ENCODE measurements around the gene MRTFA. TPM values are rescaled to one million over a fixed set of nuclear protein-coding genes. Genes with fewer than 3 reads are reported as not detected.

MRTFA gene
- total RNA-seq, 2 experiments from 2014 or later = 72.5 to 76.3 TPM

DNA sequence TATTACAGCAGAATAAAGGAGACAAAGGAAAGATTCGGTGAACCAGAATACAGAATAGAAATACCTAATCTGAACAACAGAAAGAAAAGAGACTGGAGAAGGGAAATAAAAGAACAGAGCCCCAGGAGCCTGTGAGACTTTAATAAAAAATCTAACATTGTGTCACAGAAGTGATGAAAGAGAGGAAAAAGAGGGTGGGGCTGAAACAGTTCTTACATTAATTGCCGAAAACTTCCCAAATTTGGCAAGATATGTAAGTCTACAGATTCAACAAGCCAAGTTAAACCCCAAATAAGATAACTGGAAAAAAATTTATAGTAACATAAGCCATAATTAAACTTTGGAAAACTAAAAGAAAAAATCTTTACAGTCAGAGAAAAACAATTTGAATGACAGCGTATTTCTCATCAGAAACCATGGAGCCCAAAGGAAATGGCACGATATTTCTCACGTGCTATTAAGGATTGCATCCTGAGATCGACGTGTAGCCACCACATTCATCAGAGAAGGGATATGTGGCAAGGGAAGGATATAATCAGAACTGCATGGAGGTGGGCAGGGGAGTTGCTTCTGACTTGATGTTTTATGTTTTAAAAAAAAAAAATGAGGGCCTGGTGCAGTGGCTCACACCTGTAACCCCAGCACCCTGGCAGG is 192.2 kb downstream of the MRTFA start:
- peaks cover 43% of the 10 kb centered on the region for H3K36me3 Mint-ChIP-seq
- H3K4me1 Mint-ChIP-seq = peaks cover 28% of the 10 kb centered on the region
- H3K9me3 Mint-ChIP-seq = peaks cover 2% of the 10 kb centered on the region
- DNase-seq = no peak
- H3K27me3 Mint-ChIP-seq = no peaks in the 10 kb centered on the region
- H3K4me3 Mint-ChIP-seq = no peak overlapping the region
- no peak overlapping the region for H3K27ac Mint-ChIP-seq
- POLR2A ChIA-PET = interaction anchor here (0.6 kb wide), 1 partner anchor 346 kb away, joined by 8 read pairs; no protein-coding TSS in a partner anchor
- no peak for ATAC-seq (ENCODE audit: low read depth)

- POLR2A ChIA-PET = interaction anchor here (0.6 kb wide), 1 partner anchor 347 kb away, joined by 8 read pairs; no protein-coding TSS in a partner anchor
- Mint-ChIP-seq H3K9me3 (peaks cover 2% of the 10 kb centered on the region), H3K4me3 (no peak overlapping the region), H3K4me1 (peaks cover 30% of the 10 kb centered on the region), H3K36me3 (peaks cover 43% of the 10 kb centered on the region), H3K27ac (no peak overlapping the region), H3K27me3 (no peaks in the 10 kb centered on the region)
- ATAC-seq (ENCODE audit: low read depth) (no peak), DNase-seq (no peak)
Measured at GRCh38 chr22:40443732-40444131, 192.8 kb downstream of the MRTFA start.

- no peaks in the 10 kb centered on the region for H3K27me3 Mint-ChIP-seq
- no peak overlapping the region for H3K27ac Mint-ChIP-seq
- ATAC-seq (ENCODE audit: low read depth) = no peak
- H3K36me3 Mint-ChIP-seq = peaks cover 38% of the 10 kb centered on the region
- no peak for DNase-seq
- H3K4me3 Mint-ChIP-seq = no peak overlapping the region
- H3K9me3 Mint-ChIP-seq = peaks cover 2% of the 10 kb centered on the region
- POLR2A ChIA-PET = interaction anchor here (0.6 to 1.2 kb wide), 2 partner anchors 20 to 654 kb away, joined by 3 to 5 read pairs; no protein-coding TSS in a partner anchor
- peaks cover 38% of the 10 kb centered on the region for H3K4me1 Mint-ChIP-seq
Measured at GRCh38 chr22:40441761-40442390, 194.6 kb downstream of the MRTFA start.

DNA sequence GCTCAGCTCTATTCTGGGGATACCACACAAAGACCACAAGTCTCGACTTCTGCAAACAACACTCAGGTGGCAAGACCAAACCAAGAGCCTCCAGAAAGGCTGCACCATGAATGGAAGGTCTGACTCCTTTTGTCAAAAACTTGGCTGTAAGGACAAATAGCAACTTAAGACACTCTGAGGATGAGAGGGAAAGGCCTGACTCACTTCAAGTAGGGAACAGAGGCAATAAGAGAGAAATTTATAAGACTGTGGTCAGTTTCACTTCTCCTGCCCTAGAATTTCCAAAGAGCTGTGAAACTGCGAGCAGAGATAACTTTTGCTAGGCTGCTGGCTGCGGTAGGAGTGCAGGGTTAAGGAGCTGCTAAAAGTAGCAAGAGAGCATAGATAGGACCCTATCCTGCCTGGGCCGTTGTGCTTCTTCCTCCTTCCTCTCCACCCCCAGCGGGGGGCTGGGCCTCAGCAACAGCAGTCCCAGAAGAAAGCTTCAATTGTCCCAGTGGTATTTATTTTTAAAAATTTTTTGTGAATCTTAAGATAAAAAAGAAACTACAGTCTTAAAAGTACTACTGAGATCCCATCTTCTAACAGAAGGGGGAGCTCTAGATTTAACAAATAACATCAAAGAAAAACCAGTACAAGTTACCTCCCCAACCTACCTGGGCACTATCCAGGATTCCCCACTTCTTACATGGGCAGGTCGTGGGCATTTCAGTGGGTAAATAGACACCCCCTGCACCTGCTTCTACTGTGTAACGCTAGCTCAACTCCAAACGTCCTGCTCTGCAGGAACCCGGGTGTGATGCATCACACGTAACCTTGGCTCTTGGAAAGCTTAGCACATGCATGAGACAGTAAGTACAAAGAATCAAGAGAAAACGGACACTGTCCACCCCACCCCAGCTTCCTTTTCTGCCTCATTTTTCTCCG is 199.8 kb downstream of the MRTFA start:
- peaks cover 18% of the 10 kb centered on the region for H3K36me3 Mint-ChIP-seq
- ATAC-seq (ENCODE audit: low read depth) (peak; percentile 70), DNase-seq (peak; percentile 53)
- peaks cover 46% of the 10 kb centered on the region for H3K4me1 Mint-ChIP-seq
- H3K4me3 Mint-ChIP-seq = peak overlapping the region; percentile 65
- H3K27me3 Mint-ChIP-seq = no peaks in the 10 kb centered on the region
- H3K27ac Mint-ChIP-seq = peak overlapping the region; percentile 90
- POLR2A ChIA-PET = interaction anchor here (0.5 to 2.3 kb wide), 9 partner anchors 11 to 283 kb away, joined by 3 to 9 read pairs (median 5); partner anchors contain the start of gene MRTFA
- no peaks in the 10 kb centered on the region for H3K9me3 Mint-ChIP-seq

- DNase-seq = no peak
- Mint-ChIP-seq H3K36me3 (peaks cover 16% of the 10 kb centered on the region), H3K27me3 (no peaks in the 10 kb centered on the region), H3K9me3 (no peaks in the 10 kb centered on the region), H3K4me3 (no peak overlapping the region), H3K27ac (no peak overlapping the region), H3K4me1 (peaks cover 44% of the 10 kb centered on the region)
- ATAC-seq (ENCODE audit: low read depth) = no peak
- POLR2A ChIA-PET = interaction anchor here (2.3 kb wide), 1 partner anchor 212 kb away, joined by 9 read pairs; no protein-coding TSS in a partner anchor
Measured at GRCh38 chr22:40434745-40435144, 201.8 kb downstream of the MRTFA start.

DNA sequence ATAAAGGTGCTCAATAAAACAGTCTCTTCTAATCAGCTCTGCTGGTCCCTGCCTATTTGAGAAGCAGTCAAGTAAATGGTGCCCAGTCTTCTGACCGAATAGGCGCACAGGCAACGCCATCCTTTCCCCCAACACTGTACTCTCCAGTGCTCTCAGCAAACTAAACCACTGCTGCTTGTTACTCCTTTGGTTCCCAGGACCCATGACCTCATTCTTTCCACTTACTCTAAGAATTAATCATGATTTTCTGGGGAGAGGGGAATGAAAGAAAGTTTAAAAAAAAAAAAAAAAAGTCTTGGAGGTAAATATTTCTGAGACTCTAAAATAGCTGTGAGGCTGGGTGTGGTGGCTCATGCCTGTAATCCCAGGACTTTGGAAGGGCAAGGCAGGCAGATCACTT is 202.4 kb downstream of the MRTFA start:
- Mint-ChIP-seq H3K9me3 (no peaks in the 10 kb centered on the region), H3K27me3 (no peaks in the 10 kb centered on the region), H3K27ac (no peak overlapping the region), H3K36me3 (peaks cover 19% of the 10 kb centered on the region), H3K4me3 (no peak overlapping the region), H3K4me1 (peaks cover 41% of the 10 kb centered on the region)
- ATAC-seq (ENCODE audit: low read depth) = no peak
- POLR2A ChIA-PET = no interaction called here
- no peak for DNase-seq

GRCh38 chr22:40433416-40434090 is 203.0 kb downstream of the MRTFA start:
- Mint-ChIP-seq H3K4me3 (no peak overlapping the region), H3K4me1 (peaks cover 36% of the 10 kb centered on the region), H3K9me3 (no peaks in the 10 kb centered on the region), H3K27me3 (no peaks in the 10 kb centered on the region), H3K36me3 (peaks cover 19% of the 10 kb centered on the region), H3K27ac (no peak overlapping the region)
- POLR2A ChIA-PET = interaction anchor here (0.6 kb wide), 1 partner anchor 318 kb away, joined by 3 read pairs; no protein-coding TSS in a partner anchor
- DNase-seq = no peak
- no peak for ATAC-seq (ENCODE audit: low read depth)

DNA sequence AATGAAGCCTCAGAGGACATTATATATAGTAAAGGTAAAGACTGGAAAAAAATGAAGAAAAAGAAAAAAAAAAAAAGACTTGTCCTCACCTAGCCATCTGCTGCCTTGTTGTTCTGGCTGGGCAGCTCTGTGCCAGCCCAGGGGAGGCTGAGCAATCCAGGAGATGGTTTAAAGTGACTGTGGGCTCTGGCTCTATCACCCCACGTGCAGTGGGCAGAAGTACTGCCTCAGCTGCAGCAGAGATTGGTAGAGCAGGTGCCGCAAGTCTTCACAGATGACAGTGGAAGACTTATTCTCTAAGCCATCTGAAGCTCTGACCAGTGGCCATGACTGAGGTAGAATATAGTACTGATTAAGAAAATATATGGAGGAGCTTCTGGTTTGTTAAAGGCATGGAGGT is 203.9 kb downstream of the MRTFA start:
- H3K9me3 Mint-ChIP-seq = no peaks in the 10 kb centered on the region
- peaks cover 19% of the 10 kb centered on the region for H3K36me3 Mint-ChIP-seq
- H3K4me1 Mint-ChIP-seq = peaks cover 31% of the 10 kb centered on the region
- no peak overlapping the region for H3K4me3 Mint-ChIP-seq
- ATAC-seq (ENCODE audit: low read depth) (no peak), DNase-seq (no peak)
- POLR2A ChIA-PET = no interaction called here
- no peak overlapping the region for H3K27ac Mint-ChIP-seq
- H3K27me3 Mint-ChIP-seq = no peaks in the 10 kb centered on the region

- H3K4me3 Mint-ChIP-seq = no peak overlapping the region
- POLR2A ChIA-PET = no interaction called here
- DNase-seq = no peak
- no peak overlapping the region for H3K27ac Mint-ChIP-seq
- no peaks in the 10 kb centered on the region for H3K27me3 Mint-ChIP-seq
- no peaks in the 10 kb centered on the region for H3K9me3 Mint-ChIP-seq
- ATAC-seq (ENCODE audit: low read depth) = no peak
- peaks cover 27% of the 10 kb centered on the region for H3K4me1 Mint-ChIP-seq
- H3K36me3 Mint-ChIP-seq = peaks cover 19% of the 10 kb centered on the region
Measured at GRCh38 chr22:40432157-40432556, 204.4 kb downstream of the MRTFA start.

GRCh38 chr22:40430991-40431390 is 205.5 kb downstream of the MRTFA start:
- Mint-ChIP-seq H3K27ac (peak overlapping the region; percentile 73), H3K4me1 (peaks cover 16% of the 10 kb centered on the region), H3K4me3 (no peak overlapping the region), H3K9me3 (no peaks in the 10 kb centered on the region), H3K36me3 (peaks cover 23% of the 10 kb centered on the region), H3K27me3 (no peaks in the 10 kb centered on the region)
- no peak for DNase-seq
- POLR2A ChIA-PET = no interaction called here
- no peak for ATAC-seq (ENCODE audit: low read depth)

DNA sequence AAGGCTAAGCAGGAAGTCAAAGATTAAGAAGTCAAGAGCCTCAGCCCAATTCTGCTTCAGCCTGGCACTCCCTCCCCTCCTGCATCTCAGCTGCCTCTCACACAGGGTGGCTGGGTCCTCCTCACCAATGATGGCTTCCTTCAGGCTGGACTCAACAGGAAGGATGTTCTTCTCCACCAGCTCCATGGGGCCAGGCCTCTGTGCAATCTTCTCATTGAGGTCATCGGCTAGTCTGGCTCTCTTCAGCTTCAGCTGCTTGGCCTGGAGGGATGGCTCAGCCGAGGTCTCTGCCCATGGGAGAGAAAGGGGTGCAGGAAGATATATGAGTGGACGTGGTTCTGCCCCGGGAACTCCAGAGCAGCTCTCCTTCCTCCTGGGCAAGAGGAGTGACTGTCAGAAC is 207.0 kb downstream of the MRTFA start:
- no peaks in the 10 kb centered on the region for H3K27me3 Mint-ChIP-seq
- ATAC-seq (ENCODE audit: low read depth) (no peak), DNase-seq (no peak)
- H3K36me3 Mint-ChIP-seq = peaks cover 20% of the 10 kb centered on the region
- H3K9me3 Mint-ChIP-seq = no peaks in the 10 kb centered on the region
- POLR2A ChIA-PET = no interaction called here
- H3K4me1 Mint-ChIP-seq = peaks cover 9% of the 10 kb centered on the region
- H3K4me3 Mint-ChIP-seq = no peak overlapping the region
- no peak overlapping the region for H3K27ac Mint-ChIP-seq

- Mint-ChIP-seq H3K27ac (no peak overlapping the region), H3K4me3 (no peak overlapping the region), H3K4me1 (peaks cover 7% of the 10 kb centered on the region), H3K27me3 (no peaks in the 10 kb centered on the region), H3K36me3 (peaks cover 15% of the 10 kb centered on the region), H3K9me3 (no peaks in the 10 kb centered on the region)
- no peak for ATAC-seq (ENCODE audit: low read depth)
- POLR2A ChIA-PET = no interaction called here
- no peak for DNase-seq
Measured at GRCh38 chr22:40428796-40429195, 207.7 kb downstream of the MRTFA start.

Data from activated naive CD8-positive, alpha-beta T cell treated with anti-CD3 and anti-CD28 coated beads, Interleukin-2, amount 10 ng/mL, durations not matched to agents 7 days and 5 days (primary cell).